ENCODE measurements around the gene TSNAXIP1. TPM values are rescaled to one million over a fixed set of nuclear protein-coding genes. Genes with fewer than 3 reads are reported as not detected.

TSNAXIP1 gene
- total and polyA plus RNA-seq, 4 donors, result 0.09 to 1.5 (median 0.69) TPM

DNA sequence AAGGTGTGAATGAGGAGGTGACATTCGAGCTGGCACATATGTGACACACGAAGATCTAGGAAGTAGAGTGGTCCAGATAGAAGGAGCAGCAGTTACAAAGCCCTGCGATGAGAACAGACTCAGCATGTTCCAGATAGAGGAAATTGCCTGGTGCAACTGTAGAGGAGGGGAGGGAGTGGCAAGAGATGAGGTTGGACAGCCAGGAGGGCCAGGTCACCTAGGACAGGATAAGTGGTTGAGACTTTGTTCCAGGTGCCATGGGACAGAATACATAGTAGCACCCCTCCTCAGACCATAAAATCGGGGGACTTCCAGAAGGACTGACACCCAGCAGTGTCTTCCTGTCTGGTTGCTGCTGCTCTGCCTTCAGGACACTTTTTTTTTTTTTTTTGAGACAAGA lies 51.8 kb downstream of the TSNAXIP1 start:
- Histone ChIP-seq H3K27me3 (ENCODE audit: control insufficient read depth in 4 of 4, insufficient read depth in 4 of 4, low read length in 3 of 4) (no peaks in the 10 kb centered on the region), H3K9me3 (ENCODE audit: control insufficient read depth in 4 of 4, low read length in 3 of 4) (no peaks in the 10 kb centered on the region), H3K4me3 (ENCODE audit: low read depth in 1 of 3, low read length in 3 of 3) (no peak overlapping the region), H3K4me1 (ENCODE audit: control insufficient read depth in 4 of 4, insufficient read depth in 4 of 4, low read length in 3 of 4) (peaks cover 11 to 22% (median 17%) of the 10 kb centered on the region in 4 donors), H3K27ac (ENCODE audit: low read depth in 1 of 2, low read length in 2 of 2) (peak overlapping the region; percentile 77 to 90), H3K9ac (ENCODE audit: low read depth in 1 of 2, low read length in 2 of 2) (no peak overlapping the region), H3K36me3 (ENCODE audit: control insufficient read depth in 4 of 4, insufficient read depth in 3 of 4, low read depth in 1 of 4, low read length in 3 of 4) (no peaks in the 10 kb centered on the region)
- 64% methylated on average over 4 of the region's 4 CpGs for WGBS
- DNase-seq (ENCODE audit: low spot score), result no peak
- TF ChIP-seq EGR1 (IDR thresholded peaks at IDR 0.05; ENCODE audit: low read depth in 2 of 2), result no peak
- TF ChIP-seq, protein P1, sequence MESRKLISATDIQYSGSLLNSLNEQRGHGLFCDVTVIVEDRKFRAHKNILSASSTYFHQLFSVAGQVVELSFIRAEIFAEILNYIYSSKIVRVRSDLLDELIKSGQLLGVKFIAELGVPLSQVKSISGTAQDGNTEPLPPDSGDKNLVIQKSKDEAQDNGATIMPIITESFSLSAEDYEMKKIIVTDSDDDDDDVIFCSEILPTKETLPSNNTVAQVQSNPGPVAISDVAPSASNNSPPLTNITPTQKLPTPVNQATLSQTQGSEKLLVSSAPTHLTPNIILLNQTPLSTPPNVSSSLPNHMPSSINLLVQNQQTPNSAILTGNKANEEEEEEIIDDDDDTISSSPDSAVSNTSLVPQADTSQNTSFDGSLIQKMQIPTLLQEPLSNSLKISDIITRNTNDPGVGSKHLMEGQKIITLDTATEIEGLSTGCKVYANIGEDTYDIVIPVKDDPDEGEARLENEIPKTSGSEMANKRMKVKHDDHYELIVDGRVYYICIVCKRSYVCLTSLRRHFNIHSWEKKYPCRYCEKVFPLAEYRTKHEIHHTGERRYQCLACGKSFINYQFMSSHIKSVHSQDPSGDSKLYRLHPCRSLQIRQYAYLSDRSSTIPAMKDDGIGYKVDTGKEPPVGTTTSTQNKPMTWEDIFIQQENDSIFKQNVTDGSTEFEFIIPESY (IDR thresholded peaks at IDR 0.05), result no peak
- TF ChIP-seq, protein P2, sequence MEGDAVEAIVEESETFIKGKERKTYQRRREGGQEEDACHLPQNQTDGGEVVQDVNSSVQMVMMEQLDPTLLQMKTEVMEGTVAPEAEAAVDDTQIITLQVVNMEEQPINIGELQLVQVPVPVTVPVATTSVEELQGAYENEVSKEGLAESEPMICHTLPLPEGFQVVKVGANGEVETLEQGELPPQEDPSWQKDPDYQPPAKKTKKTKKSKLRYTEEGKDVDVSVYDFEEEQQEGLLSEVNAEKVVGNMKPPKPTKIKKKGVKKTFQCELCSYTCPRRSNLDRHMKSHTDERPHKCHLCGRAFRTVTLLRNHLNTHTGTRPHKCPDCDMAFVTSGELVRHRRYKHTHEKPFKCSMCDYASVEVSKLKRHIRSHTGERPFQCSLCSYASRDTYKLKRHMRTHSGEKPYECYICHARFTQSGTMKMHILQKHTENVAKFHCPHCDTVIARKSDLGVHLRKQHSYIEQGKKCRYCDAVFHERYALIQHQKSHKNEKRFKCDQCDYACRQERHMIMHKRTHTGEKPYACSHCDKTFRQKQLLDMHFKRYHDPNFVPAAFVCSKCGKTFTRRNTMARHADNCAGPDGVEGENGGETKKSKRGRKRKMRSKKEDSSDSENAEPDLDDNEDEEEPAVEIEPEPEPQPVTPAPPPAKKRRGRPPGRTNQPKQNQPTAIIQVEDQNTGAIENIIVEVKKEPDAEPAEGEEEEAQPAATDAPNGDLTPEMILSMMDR (IDR thresholded peaks at IDR 0.05; ENCODE audit: low read depth, low read length, missing input control), result no peak
- no peak for TF ChIP-seq MAX (IDR thresholded peaks at IDR 0.05)
- TF ChIP-seq NR2F2 (IDR thresholded peaks at IDR 0.05), result no peak
- no peak for TF ChIP-seq FOXA2 (IDR thresholded peaks at IDR 0.05)
- no peak for TF ChIP-seq RXRA (IDR thresholded peaks at IDR 0.05)
- TF ChIP-seq RAD21 (IDR thresholded peaks at IDR 0.05), result no peak

GRCh38 chr16:67860589-67861398 lies 54.1 kb downstream of the TSNAXIP1 start:
- H3K4me1 ChIP-seq (ENCODE audit: control insufficient read depth in 4 of 4, insufficient read depth in 4 of 4, low read length in 3 of 4), result peaks cover 11 to 22% (median 17%) of the 10 kb centered on the region in 4 donors
- no peak overlapping the region for H3K9ac ChIP-seq (ENCODE audit: low read depth in 1 of 2, low read length in 2 of 2)
- no peak overlapping the region for H3K27ac ChIP-seq (ENCODE audit: low read depth in 1 of 2, low read length in 2 of 2)
- no peaks in the 10 kb centered on the region for H3K27me3 ChIP-seq (ENCODE audit: control insufficient read depth in 4 of 4, insufficient read depth in 4 of 4, low read length in 3 of 4)
- TF ChIP-seq HNF4A (conservative IDR thresholded peaks at IDR 0.05) (no peak), GABPA (IDR thresholded peaks at IDR 0.05 in 1 of 2, conservative IDR thresholded peaks at IDR 0.05 in 1 of 2) (no peak), JUND (IDR thresholded peaks at IDR 0.05) (no peak), TAF1 (conservative IDR thresholded peaks at IDR 0.05) (no peak)
- H3K4me3 ChIP-seq (ENCODE audit: low read depth in 1 of 3, low read length in 3 of 3), result no peak overlapping the region
- WGBS, result 90% methylated on average over 8 of the region's 8 CpGs
- DNase-seq (ENCODE audit: low spot score), result no peak
- no peaks in the 10 kb centered on the region for H3K9me3 ChIP-seq (ENCODE audit: control insufficient read depth in 4 of 4, low read length in 3 of 4)
- peaks cover 0 to 2% (median under 1%) of the 10 kb centered on the region in 4 donors for H3K36me3 ChIP-seq (ENCODE audit: control insufficient read depth in 4 of 4, insufficient read depth in 3 of 4, low read depth in 1 of 4, low read length in 3 of 4)

- Histone ChIP-seq H3K4me3 (ENCODE audit: low read depth in 1 of 3, low read length in 3 of 3) (no peak overlapping the region), H3K4me1 (ENCODE audit: control insufficient read depth in 4 of 4, insufficient read depth in 4 of 4, low read length in 3 of 4) (peaks cover 9 to 18% (median 13%) of the 10 kb centered on the region in 4 donors), H3K9me3 (ENCODE audit: control insufficient read depth in 4 of 4, low read length in 3 of 4) (no peaks in the 10 kb centered on the region), H3K36me3 (ENCODE audit: control insufficient read depth in 4 of 4, insufficient read depth in 3 of 4, low read depth in 1 of 4, low read length in 3 of 4) (peaks cover 0 to 3% (median under 1%) of the 10 kb centered on the region in 4 donors), H3K27ac (ENCODE audit: low read depth in 1 of 2, low read length in 2 of 2) (no peak overlapping the region), H3K9ac (ENCODE audit: low read depth in 1 of 2, low read length in 2 of 2) (no peak overlapping the region), H3K27me3 (ENCODE audit: control insufficient read depth in 4 of 4, insufficient read depth in 4 of 4, low read length in 3 of 4) (no peaks in the 10 kb centered on the region)
- no peak for TF ChIP-seq EGR1 (IDR thresholded peaks at IDR 0.05; ENCODE audit: low read depth in 2 of 2)
- no peak for TF ChIP-seq RAD21 (IDR thresholded peaks at IDR 0.05)
- TF ChIP-seq, protein P2 (IDR thresholded peaks at IDR 0.05; ENCODE audit: low read depth, low read length, missing input control), result no peak
- no peak for TF ChIP-seq MAX (IDR thresholded peaks at IDR 0.05)
- TF ChIP-seq JUND (IDR thresholded peaks at IDR 0.05), result no peak
- TF ChIP-seq GABPA (IDR thresholded peaks at IDR 0.05 in 1 of 2, conservative IDR thresholded peaks at IDR 0.05 in 1 of 2), result no peak
- TF ChIP-seq SP1 (IDR thresholded peaks at IDR 0.05), result no peak
- TF ChIP-seq REST (IDR thresholded peaks at IDR 0.05), result no peak
- no peak for TF ChIP-seq RXRA (IDR thresholded peaks at IDR 0.05)
- no peak for DNase-seq (ENCODE audit: low spot score)
- 95% methylated on average over 6 of the region's 6 CpGs for whole genome bisulfite sequencing
Measured at GRCh38 chr16:67861877-67862276, 55.2 kb downstream of the TSNAXIP1 start.
